GM12878 (cell line): ENCODE results near the gene MAPKAPK2. TPM values are rescaled to one million over a fixed set of nuclear protein-coding genes. Genes with fewer than 3 reads are reported as not detected.

Source experiments
- ATAC-seq: fragments of 200-7000 bp; cut with Tn5 transposase; 3 replicates; pipeline ENCODE4 v1.9.1; 2020; ENCODE audit warnings: mild to moderate bottlenecking, moderate library complexity
- BruUV-seq: library from RNA; stranded (reverse); fragments of 400-500 nt; replicated peaks from 2 replicates; lab custom pipeline; 2021; lab: Mats Ljungman, UMichigan
- CTCF ChIA-PET: fragments of 300-600 bp; sonication (Branson Sonifier 250); formaldehyde crosslinking; extraction: SDS; loops from one replicate; lab custom pipeline; 2021; ENCODE audit warnings: inconsistent platforms; lab: Yijun Ruan, JAX
- POLR2A ChIA-PET: fragments of 350-600 bp; formaldehyde crosslinking; extraction: SDS; loops from one replicate; lab custom pipeline; 2021; ENCODE audit warnings: inconsistent platforms; lab: Charles Lee
- RAD21 ChIA-PET: fragments of 300-600 bp; sonication (Branson Sonifier 250); formaldehyde crosslinking; loops from one replicate; lab custom pipeline; 2023; ENCODE audit warnings: antibody characterized with exemption; ENCODE audit not compliant: unreplicated experiment; lab: Charles Lee
- SMC1A ChIA-PET: fragments of 300-600 bp; sonication (Branson Sonifier 250); formaldehyde crosslinking; loops from one replicate; lab custom pipeline; 2023; ENCODE audit not compliant: unreplicated experiment, uncharacterized antibody; lab: Charles Lee
- DNase-seq: peaks from one replicate; pipeline ENCODE4 v3.0.0-alpha.2; 2011; ENCODE audit warnings: low read depth, low spot score
- FAIRE-seq: peaks from 3 replicates; lab custom pipeline; 2011; peaks lifted over from hg19 to GRCh38; lab: Jason Lieb, UNC
- H2AFZ ChIP-seq: 2 replicates; pipeline ENCODE4 v1.6.0; 2011; ENCODE audit warnings: low read depth, low read length, control low read depth; ENCODE audit not compliant: control insufficient read depth
- H3K27ac ChIP-seq: 2 replicates; pipeline ENCODE4 v1.5.1; 2011; ENCODE audit warnings: control low read depth; ENCODE audit not compliant: control insufficient read depth, insufficient read depth
- H3K27me3 ChIP-seq, 2 experiments: replicated peaks in 1 of 2; 2 replicates each; pipeline versions ENCODE4 v1.6.0 to v1.6.1; 2011; ENCODE audit warnings: low read length in 1 of 2; ENCODE audit not compliant: control insufficient read depth in 2 of 2, insufficient read depth in 2 of 2
- H3K36me3 ChIP-seq, 2 experiments: 2 replicates each; pipeline ENCODE4 v1.5.1; 2011; ENCODE audit warnings: low read length in 1 of 2; ENCODE audit not compliant: control insufficient read depth in 2 of 2, insufficient read depth in 2 of 2
- H3K4me1 ChIP-seq: 2 replicates; pipeline ENCODE4 v1.6.1; 2011; ENCODE audit warnings: mild to moderate bottlenecking, low read length, moderate library complexity, mixed read lengths; ENCODE audit not compliant: control insufficient read depth, insufficient read depth
- H3K4me2 ChIP-seq: 2 replicates; pipeline ENCODE4 v1.6.0; 2011; ENCODE audit warnings: control low read depth; ENCODE audit not compliant: control insufficient read depth, insufficient read depth
- H3K4me3 ChIP-seq: fragments of 200-600 bp; sonication (generic); 2 replicates; pipeline ENCODE4 v1.5.1; 2016
- H3K79me2 ChIP-seq: 2 replicates; pipeline ENCODE4 v1.6.0; 2011; ENCODE audit warnings: low read length; ENCODE audit not compliant: control insufficient read depth, insufficient read depth
- H3K9ac ChIP-seq: 2 replicates; pipeline ENCODE4 v1.8.0; 2011; ENCODE audit warnings: low read length, control low read depth, mixed read lengths; ENCODE audit not compliant: control insufficient read depth, insufficient read depth
- H3K9me3 ChIP-seq: replicated peaks from 3 replicates; pipeline ENCODE4 v1.5.1; 2011; ENCODE audit warnings: mild to moderate bottlenecking, low read length; ENCODE audit not compliant: control insufficient read depth, insufficient read depth
- H4K20me1 ChIP-seq: 2 replicates; pipeline ENCODE4 v1.6.0; 2011; ENCODE audit not compliant: control insufficient read depth, insufficient read depth
- ATF2 ChIP-seq: IDR thresholded peaks from 2 replicates; pipeline ENCODE4 v1.6.1; 2012; ENCODE audit warnings: low read length, inconsistent platforms
- CREM ChIP-seq: IDR thresholded peaks from 2 replicates; pipeline ENCODE4 v1.6.1; 2014; ENCODE audit warnings: antibody characterized with exemption, low read depth
- CTCF ChIP-seq, 3 experiments: IDR thresholded peaks in 2 of 3; conservative IDR thresholded peaks in 1 of 3; 2 replicates each; pipeline ENCODE4 v1.5.1; 2011; ENCODE audit warnings: low read depth in 3 of 3, low read length in 3 of 3, mild to moderate bottlenecking in 3 of 3, control low read depth in 2 of 3, moderate library complexity in 2 of 3, inconsistent platforms in 1 of 3, mixed read lengths in 1 of 3; ENCODE audit not compliant: control insufficient read depth in 2 of 3, insufficient read depth in 1 of 3; ENCODE audit errors: extremely low read depth in 1 of 3
- E2F4 ChIP-seq: IDR thresholded peaks from 2 replicates; pipeline ENCODE4 v1.6.1; 2012; ENCODE audit warnings: low read depth, low read length, improper control_type of control experiment
- PAX8 ChIP-seq: fragments of 450-650 bp; IDR thresholded peaks from 2 replicates; pipeline ENCODE4 v1.6.1; 2017; ENCODE audit warnings: mild to moderate bottlenecking, moderate library complexity
- PKNOX1 ChIP-seq: fragments of 450-650 bp; IDR thresholded peaks from 2 replicates; pipeline ENCODE4 v1.6.1; 2016; ENCODE audit warnings: mild to moderate bottlenecking
- POLR2A ChIP-seq: IDR thresholded peaks from 2 replicates; pipeline ENCODE4 v1.6.1; 2011; ENCODE audit warnings: low read depth, mild to moderate bottlenecking, low read length
- POLR2AphosphoS5 ChIP-seq: IDR thresholded peaks from 2 replicates; pipeline ENCODE4 v1.6.1; 2011; ENCODE audit warnings: mild to moderate bottlenecking, low read length, inconsistent platforms
- RELB ChIP-seq: fragments of 450-650 bp; IDR thresholded peaks from 2 replicates; pipeline ENCODE4 v1.6.1; 2017; ENCODE audit warnings: low read depth, mild to moderate bottlenecking, moderate library complexity
- SMAD1 ChIP-seq: fragments of 450-650 bp; IDR thresholded peaks from 2 replicates; pipeline ENCODE4 v1.6.1; 2018; ENCODE audit warnings: mild to moderate bottlenecking, low read depth; ENCODE audit not compliant: partially characterized antibody
- SPI1 ChIP-seq: IDR thresholded peaks from 2 replicates; pipeline ENCODE4 v1.6.1; 2011; ENCODE audit warnings: low read depth, mild to moderate bottlenecking, low read length, moderate library complexity, borderline replicate concordance; ENCODE audit not compliant: insufficient read depth
- STAT3 ChIP-seq: IDR thresholded peaks from 2 replicates; pipeline ENCODE4 v1.6.1; 2011; ENCODE audit warnings: low read depth, low read length, improper control_type of control experiment
- ZNF24 ChIP-seq: fragments of 450-650 bp; IDR thresholded peaks from 2 replicates; pipeline ENCODE4 v1.6.1; 2017; ENCODE audit warnings: antibody characterized with exemption, mild to moderate bottlenecking
- WGBS: methylation state at CpG from one replicate; pipeline ENCODE4 v1.1.6; 2016; ENCODE audit warnings: low lambda C conversion rate; ENCODE audit not compliant: insufficient replicate concordance, insufficient coverage; ENCODE audit errors: missing lambda C conversion rate; 5-methylcytosine and 5-hydroxymethylcytosine counted together
- in situ Hi-C: fragments of 300-500 bp; cut with MboI; formaldehyde crosslinking; loops from 9 replicates; pipeline ENCODE4 v1.14.3; 2018; ENCODE audit warnings: mixed read lengths
- intact Hi-C: fragments of 100-400 bp; cut with micrococcal nuclease; formaldehyde crosslinking; loops from one replicate; pipeline ENCODE4 v1.14.2; 2022; ENCODE audit not compliant: unreplicated experiment
- polyA plus RNA-seq, 11 experiments: library from polyadenylated mRNA; depleted of rRNA in 4 of 11; unstranded in 6 of 11; stranded (reverse) in 5 of 11; fragments of >200 nt; fragmentation: Nextera tagmentation in 4 of 11; fragmentation: Illumina TruSeq in 1 of 11; extraction: Ambion mirVana in 4 of 11; extraction: Trizol in 1 of 11; gene quantifications; 1 replicate in 1 of 11; 2 replicates in 10 of 11; pipeline versions ENCODE4 v1.2.1 to v1.2.3, GENCODE V29; 2011 to 2016; ENCODE audit warnings: inconsistent platforms in 2 of 11, missing spikeins in 2 of 11, low read depth in 1 of 11
- total RNA-seq, 4 experiments: library from RNA; depleted of rRNA in 3 of 4; stranded (reverse); fragments of >200 nt in 3 of 4; fragmentation: Illumina TruSeq in 1 of 4; extraction: Trizol in 1 of 4; gene quantifications; 2 replicates each; pipeline versions ENCODE4 v1.2.1 to v1.2.3, GENCODE V29; 2013 to 2021

MAPKAPK2 gene
- total and polyA plus RNA-seq, 10 of the 15 experiments (the other 5 are each of a cell fraction or from before 2014, with no cell fraction given): 0.72 to 92.2 (median 49.3) TPM

GRCh38 chr1:206719169-206719839, 34.6 kb downstream of the MAPKAPK2 start (continued):
- TF ChIP-seq ATF2 (0 out of 2 replicates have a peak, but pooled peaks have one; percentile 41), POLR2AphosphoS5 (peak; percentile 46; the same call in 1 of the 2 replicates), CREM (peak; percentile 12; the same call in 1 of the 2 replicates), PAX8 (no peak), PKNOX1 (0 out of 2 replicates have a peak, but pooled peaks have one; percentile 12), POLR2A (peak; percentile 57), E2F4 (no peak)

GRCh38 chr1:206721454-206721853, 36.7 kb downstream of the MAPKAPK2 start:
- WGBS: 100% methylated on average over 1 of the region's 1 CpG
- no peak overlapping the region for H3K27ac ChIP-seq
- ChIA-PET RAD21 (interaction anchor here (1.1 to 3.4 kb wide), 4 partner anchors 13 to 86 kb away, joined by 4 to 19 read pairs (median 10); partner anchors contain the start of gene DYRK3), SMC1A (interaction anchor here (0.6 to 8.4 kb wide), 8 partner anchors 12 to 207 kb away, joined by 3 to 67 read pairs (median 6); no protein-coding TSS in a partner anchor), POLR2A (interaction anchor here (1.1 to 1.2 kb wide), 2 partner anchors 81 to 211 kb away, joined by 3 read pairs; no protein-coding TSS in a partner anchor), CTCF (interaction anchor here (1.1 to 20.3 kb wide), 6 partner anchors 13 to 261 kb away, joined by 3 to 805 read pairs (median 12); no protein-coding TSS in a partner anchor)
- H3K9me3 ChIP-seq: no peaks in the 10 kb centered on the region
- H3K79me2 ChIP-seq: peaks cover 61% of the 10 kb centered on the region
- DNase-seq (no peak), FAIRE-seq (no peak), ATAC-seq (no peak)
- H3K4me1 ChIP-seq: peaks cover 61% of the 10 kb centered on the region
- no peaks in the 10 kb centered on the region; a peak in 3 of 4 replicates for H3K36me3 ChIP-seq
- no peak overlapping the region for H3K9ac ChIP-seq
- H3K4me2 ChIP-seq: no peak overlapping the region
- H3K4me3 ChIP-seq: no peak overlapping the region
- H2AFZ ChIP-seq: no peak overlapping the region
- no peaks in the 10 kb centered on the region for H3K27me3 ChIP-seq
- no peaks in the 10 kb centered on the region for H4K20me1 ChIP-seq
- no TSS peak for BruUV-seq
- intact Hi-C loops (loop anchor here (10.0 kb wide), 1 partner anchor 87 kb away; the partner anchor contains the start of gene DYRK3), in situ Hi-C loops (no loop called here)
- TF ChIP-seq CTCF (IDR thresholded peaks at IDR 0.05 in 2 of 3, conservative IDR thresholded peaks at IDR 0.05 in 1 of 3; ENCODE audit: control insufficient read depth in 2 of 3, extremely low read depth in 1 of 3, insufficient read depth in 1 of 3, low read depth in 3 of 3, low read length in 3 of 3) (no peak), RELB (no peak), ZNF24 (no peak), SPI1 (no peak), SMAD1 (no peak), STAT3 (no peak)
